ENCODE measurements around the gene LIN7C. TPM values are rescaled to one million over a fixed set of nuclear protein-coding genes. Genes with fewer than 3 reads are reported as not detected.
A peak's percentile ranks its signal among the peaks of the same experiment; 100 is the strongest.

LIN7C gene
- polyA plus RNA-seq, 5 donors, result 15.7 to 23.5 (median 21.3) TPM

GRCh38 chr11:27513389-27513788 is 6.8 kb upstream of the LIN7C start:
- no peak for DNase-seq

- DNase-seq, result no peak
Measured at GRCh38 chr11:27512238-27512637, 5.7 kb upstream of the LIN7C start.

- no peak for DNase-seq
Measured at GRCh38 chr11:27509908-27510307, 3.3 kb upstream of the LIN7C start.

DNA sequence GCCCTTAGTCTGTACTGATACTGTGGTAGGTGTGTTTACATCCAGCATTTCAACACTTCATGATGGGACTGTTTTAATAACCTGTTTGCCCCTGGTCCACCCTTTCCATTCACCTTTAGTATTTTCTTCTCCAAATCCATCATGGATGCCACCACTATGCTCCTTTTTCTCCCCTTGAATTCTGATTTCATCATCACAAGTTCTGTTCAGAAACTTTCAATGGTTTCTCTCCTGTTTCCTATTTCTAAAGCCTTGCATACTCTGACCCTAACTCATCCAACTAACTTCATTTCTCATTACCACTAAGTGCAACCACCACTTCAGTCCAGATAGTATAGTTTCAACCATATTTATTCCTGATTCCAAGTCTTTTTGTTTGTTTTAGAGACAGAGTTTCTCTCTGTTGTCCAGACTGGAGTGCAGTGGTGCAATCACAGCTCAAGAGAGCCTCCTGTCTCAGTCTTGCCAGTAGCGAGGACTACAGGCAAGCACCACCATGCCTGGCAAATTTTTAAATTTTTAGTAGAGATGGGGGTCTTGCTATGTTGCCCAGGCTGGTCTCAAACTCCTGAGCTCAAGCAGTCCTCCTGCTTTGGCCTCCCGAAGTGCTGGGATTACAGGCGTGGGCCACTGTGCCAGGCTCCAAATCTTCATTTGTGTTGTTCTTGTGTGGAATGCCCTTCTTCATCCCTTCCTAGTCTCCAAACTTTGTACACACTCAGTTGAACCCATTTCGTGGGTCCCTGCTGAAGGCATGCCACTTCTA is 1.2 kb upstream of the LIN7C start:
- DNase-seq, result no peak

DNA sequence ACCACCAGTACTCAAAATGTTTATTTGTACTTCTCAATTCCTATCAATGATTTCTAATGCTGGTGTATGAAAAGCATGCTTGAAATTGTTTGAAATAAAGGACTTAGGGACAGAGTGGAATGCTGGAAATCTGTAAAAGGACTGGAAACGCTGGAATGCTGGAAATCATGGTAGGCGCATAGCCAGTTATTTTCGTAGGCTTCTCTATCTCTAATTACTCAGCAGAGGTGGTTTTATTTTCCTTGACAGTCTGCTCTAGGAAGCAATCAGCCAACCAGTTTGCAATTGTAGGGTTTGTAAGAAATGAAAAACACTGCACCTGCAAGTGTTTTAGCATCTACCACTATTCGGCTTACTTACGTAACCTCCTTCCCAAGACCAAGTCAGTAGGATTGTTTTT is 788 bp downstream of the LIN7C start:
- no peak for DNase-seq

GRCh38 chr11:27504205-27504604 is 2.4 kb downstream of the LIN7C start:
- DNase-seq, result no peak

GRCh38 chr11:27501100-27501499 is 5.5 kb downstream of the LIN7C start:
- DNase-seq, result no peak

DNA sequence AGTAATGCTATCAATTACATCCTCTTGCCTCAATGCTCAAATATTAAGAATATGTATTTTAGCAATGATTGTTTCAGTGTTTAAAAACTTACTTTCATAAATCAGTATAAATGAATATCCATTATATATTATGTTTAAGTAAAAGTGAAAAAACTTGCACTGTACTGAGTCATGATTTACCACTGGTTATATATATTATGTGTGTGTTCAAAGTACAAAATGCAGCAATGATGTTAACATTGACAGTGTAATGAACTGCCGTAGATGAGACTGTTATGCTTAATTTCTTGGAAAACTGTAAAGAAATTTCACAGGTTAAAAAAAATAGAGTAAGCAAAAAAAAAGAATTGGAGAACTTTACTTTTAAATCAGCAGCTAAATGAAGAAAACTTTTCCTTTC is 8.7 kb downstream of the LIN7C start:
- DNase-seq, result no peak

DNA sequence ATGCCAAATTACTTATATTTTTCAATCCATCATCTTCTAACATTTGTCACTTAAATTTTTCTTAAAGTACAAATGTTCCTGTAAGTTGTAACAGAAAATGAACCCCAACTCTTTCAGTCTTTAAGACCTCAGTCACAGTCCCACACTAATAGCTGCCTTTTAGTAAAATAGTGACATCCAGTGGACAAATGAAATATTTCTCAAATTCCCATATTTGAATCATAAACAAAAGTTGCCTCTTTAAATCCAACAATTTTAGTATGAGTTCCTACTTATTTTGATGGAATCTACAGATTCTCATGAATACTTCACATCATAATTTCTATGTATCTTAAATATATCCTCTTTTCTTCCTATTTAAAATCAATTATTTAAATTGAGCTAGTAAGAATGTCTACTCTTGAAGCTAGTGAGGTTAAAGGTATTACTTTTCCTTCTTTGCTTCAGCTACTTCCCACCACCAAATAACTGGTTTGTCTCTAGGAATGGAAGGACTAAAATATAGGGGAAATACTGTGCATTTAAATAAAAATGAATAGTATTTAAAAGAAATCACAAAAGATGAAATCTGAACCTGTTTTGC is 9.2 kb downstream of the LIN7C start:
- no peak for DNase-seq

DNA sequence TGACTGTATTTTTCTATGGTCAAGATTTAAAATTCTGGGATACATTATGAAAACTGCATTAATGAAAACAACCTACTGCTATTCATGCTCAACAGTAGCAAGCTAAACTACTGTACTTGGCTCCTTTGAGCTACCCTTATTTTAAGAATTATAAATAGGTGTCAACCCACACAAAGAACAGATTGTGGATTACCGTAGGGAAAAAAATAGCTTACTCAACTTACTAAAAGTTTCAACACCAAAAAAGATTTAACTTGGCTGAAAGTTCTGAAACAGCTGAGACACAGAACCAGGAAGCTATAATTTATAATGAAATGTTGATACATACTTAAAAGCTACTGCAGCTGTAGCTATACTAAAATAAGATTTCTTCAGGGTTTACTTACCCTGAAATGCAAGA is 10.1 kb downstream of the LIN7C start:
- DNase-seq, result peak; percentile 43 to 52

GRCh38 chr11:27495710-27496300 is 10.8 kb downstream of the LIN7C start:
- no peak for DNase-seq

DNA sequence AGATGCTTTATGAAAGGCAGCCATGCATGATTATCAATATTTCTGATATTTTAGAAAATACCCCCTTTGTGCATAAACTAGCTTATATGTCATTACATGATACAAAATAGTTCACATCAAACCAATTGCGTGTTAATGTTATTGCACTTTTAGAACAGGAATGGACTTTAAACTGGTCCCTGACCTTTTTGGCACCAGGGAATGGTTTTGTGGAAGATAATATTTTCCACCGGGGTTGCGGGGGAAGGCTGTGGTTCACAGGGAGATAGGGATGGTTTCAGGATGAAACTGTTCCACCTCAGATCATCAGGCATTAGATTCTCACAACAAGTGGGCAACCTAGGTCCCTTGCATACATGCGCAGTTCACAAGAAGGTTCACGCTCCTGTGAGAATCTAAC is 17.5 kb downstream of the LIN7C start:
- no peak for DNase-seq

DNA sequence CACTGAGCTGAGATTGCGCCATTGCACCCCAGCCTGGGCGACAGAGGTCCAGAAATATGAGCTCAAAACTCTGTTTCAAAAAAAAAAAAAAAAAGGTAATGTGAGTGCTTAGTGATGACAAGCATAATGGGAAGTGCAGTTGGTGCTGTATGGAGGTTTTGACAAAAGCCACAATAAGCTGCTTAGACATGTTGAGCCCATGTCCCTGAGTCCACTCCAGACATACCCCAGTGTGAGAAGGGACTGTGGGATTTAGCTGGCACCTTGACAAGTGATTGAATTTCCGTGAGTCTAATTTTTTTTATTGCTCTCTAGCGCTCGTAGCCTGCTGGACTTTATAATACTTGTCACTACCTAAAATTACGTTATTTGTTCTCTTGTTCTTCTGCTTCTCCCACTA is 18.9 kb downstream of the LIN7C start:
- no peak for DNase-seq

- peak in 1 of 2 donors; percentile 64 for DNase-seq
Measured at GRCh38 chr11:27485930-27486773, 20.4 kb downstream of the LIN7C start.

- DNase-seq, result no peak
Measured at GRCh38 chr11:27482793-27483192, 23.8 kb downstream of the LIN7C start.

DNA sequence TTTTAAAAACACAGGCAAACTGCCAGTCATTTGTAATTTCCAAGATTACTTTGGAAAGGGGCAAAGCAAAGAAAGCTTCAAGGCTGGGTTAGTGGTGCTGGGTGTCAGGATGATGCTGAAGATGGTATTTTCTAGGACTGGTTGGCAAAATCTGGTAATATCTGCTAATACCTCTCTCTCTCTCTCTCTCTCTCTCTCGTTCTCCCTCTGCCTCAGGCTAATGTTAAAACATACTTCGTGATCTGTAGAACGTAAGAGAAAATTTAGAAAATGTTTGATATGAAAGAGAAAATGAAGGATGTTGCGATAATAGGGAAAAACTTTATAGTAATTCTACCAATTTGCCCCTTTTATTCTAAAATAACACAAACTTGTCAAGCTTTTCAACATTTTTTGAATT is 24.6 kb downstream of the LIN7C start:
- DNase-seq, result no peak

- no peak for DNase-seq
Measured at GRCh38 chr11:27477831-27478230, 28.7 kb downstream of the LIN7C start.

DNA sequence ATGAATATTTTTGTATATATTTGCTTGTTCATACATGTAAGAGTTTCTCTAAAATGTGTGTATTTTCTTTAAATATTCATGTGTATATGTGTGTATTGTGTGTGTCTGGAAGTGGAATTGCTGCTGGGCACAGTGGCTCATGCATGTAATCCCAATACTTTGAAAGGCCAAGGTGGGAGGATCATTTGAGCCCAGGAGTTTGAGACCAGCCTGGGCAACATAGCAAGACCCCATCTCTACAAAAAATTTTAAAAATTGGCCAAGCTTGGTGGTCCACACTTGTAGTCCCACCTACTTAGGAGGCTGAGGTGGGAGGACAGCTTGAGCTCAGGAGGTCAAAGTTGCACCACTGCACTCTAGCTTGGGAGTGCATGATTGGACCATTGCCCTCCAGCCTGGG is 29.3 kb downstream of the LIN7C start:
- no peak for DNase-seq

DNA sequence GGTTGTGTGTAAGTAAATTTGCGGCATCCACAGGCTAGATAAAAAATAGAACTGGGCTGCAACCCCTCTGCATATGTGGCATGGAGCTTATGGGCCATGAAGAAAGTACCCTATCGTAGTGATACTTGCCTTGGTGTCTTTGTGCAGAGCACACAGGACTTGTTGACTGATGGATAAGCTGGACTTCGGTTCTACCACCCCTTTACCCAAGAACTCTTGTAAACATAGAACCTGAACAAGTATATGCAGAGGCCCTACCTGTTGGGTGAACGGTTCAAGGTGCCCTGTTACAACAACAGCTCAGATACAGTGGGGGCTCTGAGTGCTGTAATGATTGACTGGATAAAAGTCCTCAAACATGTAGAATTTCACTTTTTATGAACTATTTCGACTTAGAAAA is 30.9 kb downstream of the LIN7C start:
- DNase-seq, result no peak

- no peak for DNase-seq
Measured at GRCh38 chr11:27473017-27473406, 33.6 kb downstream of the LIN7C start.

DNA sequence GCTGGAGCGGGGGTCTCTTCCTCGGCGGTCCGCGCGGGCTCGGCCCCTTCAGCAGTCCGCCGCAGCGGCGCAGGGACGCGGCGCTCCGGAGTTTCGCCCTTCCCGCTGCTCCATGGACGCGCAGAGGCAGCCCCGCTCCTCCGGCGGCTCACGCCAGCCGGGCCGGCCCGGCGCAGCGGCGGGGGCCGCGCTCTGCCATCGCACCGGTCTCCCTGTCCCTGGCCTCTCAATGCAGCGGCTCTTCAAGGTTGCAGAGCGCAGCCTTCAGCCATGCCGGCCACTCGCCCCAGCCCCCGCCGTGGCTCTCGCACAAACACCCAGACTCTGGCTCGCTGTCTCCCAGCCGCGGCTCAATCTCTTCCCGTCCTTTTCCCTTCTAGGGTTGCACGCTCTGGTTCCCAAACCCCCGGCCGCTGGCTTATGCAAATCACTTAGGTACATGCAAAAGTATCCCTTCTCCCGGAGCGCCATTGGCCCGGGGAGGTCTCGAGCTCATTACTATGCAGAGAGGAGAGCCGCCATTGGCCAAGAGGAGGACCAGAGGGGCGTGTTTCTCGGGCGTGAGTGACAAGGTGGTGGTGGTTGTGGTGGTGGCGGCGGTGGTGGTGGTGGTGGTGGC is 34.1 kb downstream of the LIN7C start, which contains the start of gene LGR4:
LGR4 (minus strand) TSS at position 393 of the 619 bp plus-strand sequence. CDS start 488 bp downstream, outside the sequence.
- DNase-seq, result peak; percentile 84 to 88
